GM18867 (cell line): ENCODE data around the gene PPFIBP1.
"Not testable (repeated sequence)": the region's sequence is repeated elsewhere in the genome, so short reads cannot be mapped to it uniquely, and the experiment has no call there.

Experiments
- ATAC-seq: cut with Tn5 transposase; IDR thresholded peaks from one replicate; pipeline ENCODE4 v1.9.1; 2021; ENCODE audit warnings: mild to moderate bottlenecking, moderate library complexity; ENCODE audit not compliant: unreplicated experiment

The PPFIBP1 gene

DNA sequence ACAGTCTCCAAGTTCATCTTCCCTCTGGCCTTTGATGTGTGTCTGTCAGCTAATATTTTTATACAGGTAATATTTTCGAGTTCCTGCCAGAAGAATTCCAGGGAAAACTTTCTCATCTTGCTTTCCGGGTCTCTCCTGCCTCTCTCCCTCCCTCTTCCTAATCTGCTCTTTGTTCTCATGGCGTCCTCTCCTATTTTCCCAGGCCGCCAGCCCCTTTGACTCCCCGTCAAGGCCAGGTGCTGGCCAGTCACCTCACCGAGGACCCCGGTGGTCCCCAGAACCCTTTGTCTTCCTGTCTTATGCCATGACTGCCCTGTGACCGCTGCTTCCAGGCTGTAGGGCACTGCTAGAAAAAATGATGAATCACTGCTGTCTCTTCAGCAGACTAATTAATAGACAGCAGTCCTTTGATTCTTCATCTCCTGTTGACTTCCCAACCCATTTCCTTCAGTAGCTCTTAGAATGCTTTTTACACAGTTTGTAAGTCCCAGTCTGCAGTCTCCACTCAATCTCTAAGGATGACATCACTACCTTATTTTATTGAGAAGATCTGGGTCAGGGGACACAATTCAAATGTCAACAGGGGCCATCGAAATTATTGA is 40.7 kb downstream of the PPFIBP1 start:
- no peak for ATAC-seq

DNA sequence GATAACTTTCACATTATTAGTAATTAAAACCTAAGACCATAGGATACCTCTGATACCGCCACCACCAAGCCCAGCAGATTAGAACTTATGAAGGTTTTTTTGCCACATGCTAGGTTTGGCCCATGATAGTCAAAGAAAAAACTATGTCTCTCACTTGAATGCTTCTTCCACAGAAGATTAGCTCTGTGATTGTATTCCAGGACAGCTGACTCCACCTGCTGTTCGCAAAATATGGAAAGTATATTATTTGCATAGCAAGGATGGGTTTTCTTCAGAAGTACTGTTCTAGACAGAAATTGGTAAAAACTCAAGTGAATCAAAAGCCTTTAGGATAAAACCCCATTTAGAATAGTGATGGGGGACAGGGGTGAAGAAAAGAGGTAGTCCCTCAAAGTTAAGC is 42.2 kb downstream of the PPFIBP1 start:
- ATAC-seq: no peak

DNA sequence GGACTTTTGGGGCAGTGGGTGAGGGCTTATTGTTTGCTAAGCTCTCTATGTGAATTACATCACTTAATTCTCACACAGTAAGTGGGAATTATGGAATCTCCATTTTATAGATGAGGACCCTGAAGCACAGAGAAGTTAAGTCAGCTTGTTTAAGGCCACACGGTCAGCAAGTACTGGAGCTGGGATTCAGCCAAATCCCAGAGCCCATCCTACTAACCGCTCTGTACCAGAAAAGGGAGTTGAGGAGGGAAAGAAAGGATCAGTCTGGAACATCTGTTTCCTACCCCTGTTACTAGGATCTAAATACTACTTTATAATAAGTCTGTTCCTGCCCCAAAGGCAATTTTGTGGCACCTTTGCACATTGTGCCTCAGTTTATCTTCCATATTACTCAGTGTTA is 42.6 kb downstream of the PPFIBP1 start:
- ATAC-seq: no peak

DNA sequence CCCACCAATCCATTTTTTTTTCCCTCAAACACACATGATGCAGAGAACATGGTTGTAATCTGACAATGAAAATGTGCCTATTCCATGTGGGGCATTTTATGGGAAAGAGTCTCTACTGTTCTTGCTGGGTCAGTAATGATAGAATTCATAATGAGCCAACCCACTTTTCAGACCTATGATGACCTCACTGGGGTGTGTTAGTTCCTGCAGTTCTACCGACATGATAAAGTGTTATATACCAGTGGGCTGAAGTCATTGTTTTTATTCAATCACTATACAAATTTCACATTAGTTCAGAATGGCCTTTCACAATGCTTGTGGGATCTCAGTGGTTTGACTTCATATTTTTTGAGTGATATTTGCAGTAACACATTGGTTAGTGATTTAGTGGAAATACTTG is 47.5 kb downstream of the PPFIBP1 start:
- no peak for ATAC-seq

DNA sequence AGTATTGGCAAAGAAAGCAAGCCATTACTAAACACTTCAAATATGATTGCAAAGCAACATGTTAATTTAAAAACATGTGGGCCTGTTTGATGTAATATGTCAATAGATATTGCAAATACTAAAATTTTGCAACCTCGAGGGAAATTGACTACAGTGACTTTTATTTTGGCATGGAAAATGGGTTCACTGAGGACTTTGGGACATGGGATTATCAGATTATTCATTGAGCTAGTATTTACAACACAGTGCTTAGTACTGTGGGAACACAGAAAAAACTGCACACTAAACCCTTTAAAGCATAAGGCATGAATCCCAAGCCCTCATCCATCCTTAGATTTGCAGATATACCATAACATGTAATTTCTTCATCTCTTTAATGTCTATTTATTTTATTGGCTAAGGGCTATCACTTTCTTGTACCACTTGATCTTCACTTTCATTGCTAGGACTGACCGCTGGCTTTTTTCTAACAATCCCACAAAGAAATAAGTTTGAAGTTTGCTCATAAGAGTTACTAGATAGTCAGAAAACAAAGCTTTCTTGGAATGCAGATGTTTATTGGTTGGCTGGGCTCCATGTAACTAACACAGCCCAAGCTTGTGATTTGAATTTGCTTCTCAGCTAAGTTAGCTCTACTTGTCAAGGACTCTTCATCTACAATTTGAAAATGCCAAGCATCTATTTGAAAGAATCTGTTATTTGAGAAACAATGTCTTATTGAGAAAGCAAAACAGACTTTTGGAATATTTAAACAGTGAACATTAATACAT is 48.7 kb downstream of the PPFIBP1 start:
- no peak for ATAC-seq

DNA sequence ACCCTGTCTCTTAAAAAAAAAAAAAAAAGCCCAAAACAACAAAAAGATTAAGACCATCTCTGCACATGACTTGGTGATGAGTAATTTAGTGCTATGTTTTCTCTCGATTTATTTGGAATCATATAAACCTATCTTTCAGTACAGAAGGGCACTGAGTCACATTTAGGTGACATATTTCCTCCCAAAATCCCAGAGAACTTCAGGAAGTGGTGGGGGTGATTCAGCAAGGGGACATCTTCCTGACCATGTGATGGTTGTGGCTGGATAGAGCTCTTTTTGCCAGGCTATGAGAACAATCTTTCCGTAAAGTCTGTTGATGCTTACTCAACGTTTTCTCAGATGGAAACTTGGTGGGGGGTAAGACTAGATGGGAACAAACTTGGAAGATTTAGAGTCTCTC is 50.0 kb downstream of the PPFIBP1 start:
- no peak for ATAC-seq

DNA sequence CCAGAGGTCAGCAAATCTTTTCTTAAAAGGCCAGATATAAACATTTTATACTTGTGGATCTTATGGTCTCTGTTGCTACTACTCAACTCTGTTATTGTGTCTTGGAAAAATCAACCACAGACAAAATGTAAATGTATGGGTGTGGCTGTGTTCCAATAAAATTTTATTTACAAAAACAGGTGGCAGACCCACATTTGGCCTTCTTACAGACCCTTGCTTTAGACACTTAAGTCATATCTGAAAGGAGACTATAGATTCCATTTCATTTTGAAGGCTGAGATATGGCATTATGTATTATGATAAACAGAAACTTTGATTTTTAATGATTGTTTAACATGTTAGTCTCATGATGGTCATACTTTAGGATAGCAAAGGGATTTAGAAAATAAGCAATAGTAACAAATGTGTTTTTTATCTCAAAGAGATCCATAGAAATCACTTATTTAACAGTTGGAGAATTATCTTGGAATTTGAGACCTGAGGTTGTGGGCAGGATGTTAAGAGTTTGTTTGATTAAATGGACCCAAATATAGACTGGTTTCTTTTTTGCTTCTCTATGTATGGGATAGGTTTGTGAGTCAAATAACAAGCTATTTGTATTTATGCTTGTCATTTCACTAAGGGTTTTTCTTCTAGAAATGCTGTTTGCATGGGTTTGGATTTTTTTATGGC is 51.2 kb downstream of the PPFIBP1 start:
- no peak for ATAC-seq

DNA sequence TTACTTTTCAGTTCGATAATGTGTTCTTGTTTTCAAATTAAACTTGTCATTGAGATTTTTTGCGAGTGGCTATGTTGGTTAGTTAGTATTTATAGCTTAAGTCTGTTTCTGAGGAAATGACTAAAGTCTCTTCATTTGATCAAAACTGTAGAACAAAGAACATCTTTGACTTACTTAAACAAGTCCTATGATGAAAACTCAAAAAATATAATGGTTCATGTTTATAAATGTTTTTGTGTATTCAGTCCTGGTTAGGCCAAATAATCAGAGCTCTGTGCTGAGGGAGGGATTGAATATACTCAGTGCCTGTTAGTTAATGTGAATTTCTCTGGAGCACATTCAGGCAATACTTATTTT is 51.7 kb downstream of the PPFIBP1 start:
- ATAC-seq: no peak

DNA sequence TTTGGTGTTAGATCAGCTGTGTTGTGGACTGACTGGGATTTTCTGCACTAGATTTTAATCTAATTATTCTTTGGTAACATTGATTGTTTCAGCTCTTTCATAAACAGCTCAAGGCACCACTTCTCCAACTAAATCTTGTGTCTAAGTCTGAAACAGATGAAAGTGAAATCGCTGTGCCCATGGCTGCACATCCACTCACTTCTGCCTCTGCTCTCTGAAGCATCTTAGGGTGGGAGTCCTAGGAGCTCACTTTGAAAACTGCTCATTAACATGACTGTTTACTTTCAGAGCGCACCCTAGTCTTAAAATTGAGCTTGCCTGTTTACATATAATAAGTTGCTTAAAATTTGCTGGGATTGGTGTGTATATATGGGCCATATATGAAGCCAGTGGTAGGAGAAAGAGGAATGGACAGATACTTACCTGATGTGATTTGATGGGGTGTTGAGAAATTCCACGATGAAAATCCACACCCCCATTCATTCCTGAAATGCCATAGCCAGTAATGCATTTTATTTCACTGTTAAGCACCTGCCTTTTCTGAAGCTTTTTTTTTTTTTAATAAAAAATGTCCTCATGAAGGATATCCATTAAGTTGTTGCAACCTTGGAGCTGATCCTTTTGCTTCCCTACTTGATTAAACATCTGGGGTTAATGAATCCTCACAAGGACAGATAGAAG is 52.8 kb downstream of the PPFIBP1 start:
- ATAC-seq: peak; percentile 69

DNA sequence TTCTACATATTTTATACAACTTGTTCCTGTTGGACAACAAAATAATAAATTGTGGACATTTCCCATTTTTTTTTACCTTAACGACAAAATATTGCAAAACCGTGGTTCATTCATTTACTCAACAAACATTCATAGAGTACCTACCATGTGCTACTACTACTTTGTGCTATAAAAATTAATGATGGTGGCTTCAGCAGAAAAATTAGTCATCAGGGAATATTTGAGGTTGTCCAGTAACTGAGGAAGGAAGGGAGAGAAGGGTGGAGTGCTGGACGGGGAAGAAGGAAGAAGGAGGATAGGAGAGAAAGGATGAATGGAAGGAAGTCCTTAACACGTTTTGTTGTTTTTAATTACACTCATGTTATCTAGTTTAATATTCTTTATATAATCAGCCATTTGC is 53.7 kb downstream of the PPFIBP1 start:
- ATAC-seq: no peak

DNA sequence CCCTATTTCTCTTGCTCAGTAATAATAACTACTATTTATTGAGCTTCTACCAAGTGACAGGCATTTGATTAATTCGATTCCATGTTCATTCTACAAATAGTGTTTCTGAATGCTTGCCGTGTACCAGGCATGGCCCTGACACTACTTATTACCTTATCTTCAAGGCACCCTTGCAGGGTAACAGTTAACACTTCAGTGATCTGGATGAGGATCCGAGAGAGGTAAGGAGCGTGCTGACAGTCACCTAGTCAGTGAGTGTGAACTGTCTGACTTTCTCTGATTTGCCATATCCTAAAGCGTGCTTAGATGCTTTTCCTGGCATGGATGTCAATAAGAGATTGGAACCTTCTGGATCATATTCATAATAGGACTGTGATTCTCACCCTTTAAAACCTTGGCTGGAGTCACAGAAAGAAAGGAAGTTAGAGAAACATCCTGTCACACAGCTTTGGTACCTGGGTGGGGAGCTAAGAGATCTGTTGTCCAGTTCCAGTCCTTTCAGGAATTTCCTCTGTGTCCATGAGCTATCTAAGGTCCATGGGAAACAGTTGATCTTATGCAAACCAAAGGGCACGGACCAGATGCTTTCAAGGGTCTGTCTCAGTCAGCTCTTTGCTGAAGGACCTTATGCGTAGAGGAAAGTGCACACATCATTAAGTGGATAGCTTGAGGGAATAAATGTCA is 54.8 kb downstream of the PPFIBP1 start:
- ATAC-seq: no peak

DNA sequence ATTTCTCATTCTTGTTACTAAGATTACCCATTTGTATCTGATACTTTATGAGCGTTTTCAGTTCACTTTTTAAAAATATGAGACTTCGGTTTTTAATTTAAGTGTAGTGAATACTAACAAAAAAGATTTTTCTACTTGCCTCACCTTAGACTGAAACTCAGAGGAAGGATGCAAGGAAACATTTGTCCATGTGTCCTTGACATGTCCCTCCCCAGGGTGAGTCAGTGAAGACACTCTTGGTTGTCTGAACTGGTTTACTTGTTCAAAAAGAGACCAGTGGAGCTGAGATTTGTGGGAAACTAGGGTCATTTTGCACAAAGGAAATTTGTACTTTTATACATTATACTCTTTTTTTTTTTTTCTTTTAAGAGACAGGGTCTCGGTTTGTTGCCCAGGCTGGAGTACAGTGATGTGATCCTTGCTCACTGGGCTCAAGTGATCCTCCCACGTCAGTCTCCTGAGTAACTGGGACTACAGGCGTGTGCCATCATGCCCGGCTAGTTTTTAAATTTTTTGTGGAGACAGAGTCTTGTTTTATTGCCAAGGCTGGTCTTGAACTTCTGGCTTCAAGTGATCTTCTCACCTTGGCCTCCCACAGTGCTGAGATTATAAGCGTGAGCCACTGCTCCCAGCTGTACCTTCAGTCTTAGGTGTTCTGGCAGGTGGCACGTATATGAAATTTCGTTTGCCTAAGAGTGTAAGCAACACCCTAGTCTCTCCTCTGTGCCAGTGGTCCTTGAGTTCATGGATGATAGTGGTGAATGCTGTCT is 56.7 kb downstream of the PPFIBP1 start:
- no peak for ATAC-seq

DNA sequence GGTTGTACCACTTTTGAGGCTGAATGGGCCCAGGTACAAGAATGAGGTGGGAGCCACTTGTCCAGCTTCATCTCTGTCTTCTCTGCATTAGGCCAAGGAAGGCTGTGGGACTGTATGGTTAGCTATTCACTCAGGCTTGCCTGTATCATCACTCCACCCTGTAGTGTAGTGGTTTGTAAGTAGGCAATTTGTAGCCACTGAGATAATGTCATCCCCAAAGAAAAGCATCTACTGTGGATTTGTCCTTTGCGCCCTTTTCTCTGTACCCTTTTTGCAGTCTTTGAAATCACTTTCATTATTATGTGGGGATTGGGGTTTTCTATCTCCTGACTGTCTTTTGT is 57.3 kb downstream of the PPFIBP1 start:
- not testable (repeated sequence) for ATAC-seq

DNA sequence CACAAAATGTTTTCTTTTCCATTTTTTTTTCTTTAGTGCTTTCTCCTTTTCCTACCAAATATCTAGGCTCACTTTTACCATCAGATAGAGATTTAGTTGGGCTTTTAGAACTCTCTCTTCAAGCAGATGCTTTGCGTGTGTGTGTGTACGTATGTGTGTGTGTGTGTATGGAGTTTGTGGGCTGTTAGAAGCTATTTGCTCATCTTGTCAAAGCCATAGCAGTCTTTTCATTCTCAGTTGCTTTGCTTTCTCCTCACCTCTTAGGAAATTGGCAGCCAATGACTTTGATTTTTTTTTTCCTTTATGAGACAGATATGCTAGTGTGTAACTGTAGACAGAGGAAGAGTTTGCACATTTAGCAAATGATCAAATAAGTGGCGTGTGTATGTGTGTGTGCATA is 57.8 kb downstream of the PPFIBP1 start:
- ATAC-seq: not testable (repeated sequence)

DNA sequence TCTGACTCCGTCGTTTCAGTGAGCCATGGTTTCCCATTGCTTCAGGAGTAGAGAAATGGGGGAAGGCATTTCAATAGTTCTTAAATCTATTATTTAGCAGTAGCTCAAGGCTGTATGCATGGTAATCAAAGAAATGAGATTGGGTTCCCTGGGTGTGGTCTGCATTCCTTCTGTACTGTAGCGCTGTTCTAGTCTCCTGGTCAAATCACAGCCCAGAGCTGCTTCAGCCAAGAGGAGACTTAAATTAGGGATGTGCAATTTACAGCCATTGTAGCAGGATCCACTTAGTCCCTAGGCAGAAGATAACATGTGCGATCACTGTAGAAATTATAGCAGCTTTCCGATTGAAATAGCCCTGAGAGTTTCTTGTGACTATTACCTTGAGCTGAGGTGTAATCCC is 58.4 kb downstream of the PPFIBP1 start:
- ATAC-seq: not testable (repeated sequence)

DNA sequence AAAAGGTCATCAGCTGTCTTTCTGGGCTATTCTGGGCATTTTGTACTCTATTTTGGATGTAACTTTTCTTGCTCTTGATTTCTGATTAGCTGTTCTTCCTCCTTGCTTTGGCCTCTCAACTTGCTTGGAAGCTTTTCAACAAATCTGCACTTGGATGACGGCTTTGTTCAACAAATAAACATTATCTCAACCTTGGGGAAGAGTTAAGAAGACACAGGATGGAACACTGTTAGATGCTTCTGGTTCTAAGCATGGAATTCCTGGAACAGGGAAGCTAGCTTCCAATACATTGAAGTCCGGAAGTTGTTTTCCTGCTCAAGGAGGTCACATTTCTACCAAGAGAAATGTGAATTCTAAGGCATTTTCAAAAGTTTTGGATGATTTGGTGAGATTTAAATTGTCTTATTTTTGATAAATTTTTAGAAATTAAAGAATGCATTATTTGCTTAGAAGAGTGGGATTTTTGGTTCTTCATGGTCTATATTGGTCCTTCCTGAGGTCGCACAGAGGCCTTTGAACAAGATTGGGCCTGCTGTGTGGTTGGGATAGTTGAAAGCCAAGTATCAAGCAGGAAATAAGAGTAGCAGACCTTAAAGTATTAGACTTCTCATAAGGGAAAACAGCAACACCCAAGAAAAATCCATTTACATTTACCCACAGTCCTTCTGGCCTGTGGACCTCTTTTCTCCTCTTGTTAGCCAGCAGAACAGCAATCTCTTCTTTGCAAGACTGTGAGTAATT is 59.2 kb downstream of the PPFIBP1 start:
- no peak for ATAC-seq

DNA sequence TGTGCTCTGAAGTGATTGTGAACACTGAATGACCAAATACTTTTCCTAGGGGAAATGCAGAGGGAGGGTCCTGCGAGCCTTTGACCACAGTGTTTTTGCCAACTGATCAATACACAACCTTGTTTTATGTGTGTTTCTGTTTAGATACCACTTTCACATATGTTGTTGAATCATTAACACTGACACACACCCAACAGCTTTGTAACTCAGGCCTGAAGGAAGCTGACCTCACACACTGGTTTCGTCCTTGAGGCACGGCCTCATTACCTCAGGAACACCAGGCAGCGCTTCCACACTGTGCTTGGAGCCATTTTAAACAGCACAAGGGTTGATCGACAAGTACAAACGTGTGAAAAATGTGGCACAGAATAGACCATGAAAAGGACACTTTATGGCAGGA is 60.0 kb downstream of the PPFIBP1 start:
- ATAC-seq: no peak

DNA sequence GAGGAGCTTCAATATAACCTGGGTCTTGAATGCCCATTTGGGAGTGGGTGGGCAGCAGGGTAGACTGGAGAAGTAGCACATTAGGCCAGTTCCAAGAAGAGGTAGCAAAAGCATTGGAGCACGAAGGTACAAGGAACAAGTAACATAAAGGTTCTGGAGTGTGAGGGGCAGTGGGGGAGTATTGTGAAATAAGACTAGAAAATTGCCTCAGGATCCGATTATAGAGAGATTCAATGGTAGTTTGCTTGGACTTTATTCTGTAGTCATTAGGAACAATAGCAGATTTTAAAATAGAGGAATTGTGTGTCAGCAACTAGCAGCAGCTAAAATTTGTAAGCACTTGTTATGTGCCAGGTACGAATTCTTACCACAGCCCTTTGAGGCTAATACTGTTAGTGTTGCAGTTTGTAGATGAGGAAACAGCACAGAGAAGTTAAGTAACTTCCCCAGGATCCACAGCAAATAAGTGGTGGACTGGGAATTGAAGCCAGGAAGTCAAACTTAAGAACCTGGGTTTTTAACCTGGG is 61.8 kb downstream of the PPFIBP1 start:
- no peak for ATAC-seq

DNA sequence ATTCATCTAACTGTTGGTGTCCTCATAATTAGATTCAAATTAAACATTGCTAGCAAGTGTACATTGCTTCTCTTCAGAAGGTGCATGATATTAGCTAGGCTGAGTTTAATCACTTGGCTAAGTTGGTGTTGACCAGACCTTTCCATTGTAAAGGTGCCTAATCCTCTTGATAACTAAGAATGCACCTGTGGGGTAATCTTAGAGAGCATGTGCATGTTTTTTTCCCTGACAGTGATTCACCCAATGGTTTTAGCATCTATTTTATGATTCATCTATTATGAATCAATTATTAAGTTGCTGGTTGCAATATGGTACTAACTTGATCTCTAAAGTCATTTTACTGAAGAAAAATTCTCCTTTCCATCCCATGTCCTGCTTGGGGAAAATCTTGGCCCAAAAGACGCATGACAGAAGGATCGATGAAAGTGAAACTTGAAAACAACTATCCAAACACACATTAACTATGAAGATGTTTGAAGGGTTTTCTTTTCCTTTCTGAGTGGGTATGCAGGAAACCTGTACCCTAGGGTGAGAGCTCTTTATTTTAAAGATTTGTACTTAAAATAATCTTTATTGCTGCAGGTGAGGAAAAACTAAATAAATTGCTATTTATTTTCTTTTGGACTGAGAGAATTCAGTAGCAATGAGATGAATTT is 64.2 kb downstream of the PPFIBP1 start:
- not testable (repeated sequence) for ATAC-seq
